Keratinocyte (primary cell): ENCODE measurements around the gene KIF17. TPM values are rescaled to one million over a fixed set of nuclear protein-coding genes. Genes with fewer than 3 reads are reported as not detected.

Source experiments
- DNase-seq: peaks from one replicate; pipeline ENCODE4 v3.0.0-alpha.2; 2011; ENCODE audit warnings: low read depth, missing footprints, low spot score
- FAIRE-seq: peaks from 2 replicates; lab custom pipeline; 2011; peaks lifted over from hg19 to GRCh38; lab: Jason Lieb, UNC
- H2AFZ ChIP-seq: 2 replicates; pipeline ENCODE4 v1.6.0; 2012; ENCODE audit warnings: low read length, control low read depth, inconsistent platforms; ENCODE audit not compliant: control insufficient read depth
- H3K27ac ChIP-seq: 2 replicates; pipeline ENCODE4 v1.5.1; 2011; ENCODE audit warnings: low read length; ENCODE audit not compliant: control insufficient read depth, insufficient read depth
- H3K27me3 ChIP-seq: 3 replicates; pipeline ENCODE4 v1.6.0; 2011; ENCODE audit warnings: low read length; ENCODE audit not compliant: control insufficient read depth, insufficient read depth; ENCODE audit errors: extremely low read depth
- H3K36me3 ChIP-seq, 2 experiments: 2 replicates in 1 of 2; 3 replicates in 1 of 2; pipeline ENCODE4 v1.5.1; 2011; ENCODE audit warnings: low read length in 2 of 2, mild to moderate bottlenecking in 1 of 2; ENCODE audit not compliant: control insufficient read depth in 2 of 2, insufficient read depth in 2 of 2; ENCODE audit errors: extremely low read depth in 1 of 2
- H3K4me1 ChIP-seq: 3 replicates; pipeline ENCODE4 v1.5.1; 2011; ENCODE audit warnings: low read length; ENCODE audit not compliant: control insufficient read depth, insufficient read depth; ENCODE audit errors: extremely low read depth
- H3K4me2 ChIP-seq: 3 replicates; pipeline ENCODE4 v1.6.0; 2011; ENCODE audit warnings: low read depth, low read length; ENCODE audit not compliant: control insufficient read depth, insufficient read depth; ENCODE audit errors: extremely low read depth
- H3K4me3 ChIP-seq, 3 experiments: fragments of 200-600 bp in 1 of 3; sonication (generic) in 1 of 3; 2 replicates in 2 of 3; 3 replicates in 1 of 3; pipeline ENCODE4 v1.5.1; 2011 to 2016; ENCODE audit warnings: low read length in 3 of 3, mild to moderate bottlenecking in 3 of 3, control low read depth in 2 of 3, inconsistent platforms in 1 of 3, low read depth in 1 of 3, mixed read lengths in 1 of 3, mixed run types in 1 of 3, moderate library complexity in 1 of 3; ENCODE audit not compliant: control insufficient read depth in 2 of 3, insufficient read depth in 2 of 3; ENCODE audit errors: extremely low read depth in 1 of 3
- H3K79me2 ChIP-seq: 2 replicates; pipeline ENCODE4 v1.6.0; 2012; ENCODE audit warnings: low read length; ENCODE audit not compliant: control insufficient read depth, insufficient read depth
- H3K9ac ChIP-seq: 3 replicates; pipeline ENCODE4 v1.6.0; 2011; ENCODE audit warnings: low read length; ENCODE audit not compliant: control insufficient read depth, insufficient read depth; ENCODE audit errors: extremely low read depth
- H3K9me1 ChIP-seq: 3 replicates; pipeline ENCODE4 v1.6.0; 2011; ENCODE audit warnings: low read length; ENCODE audit not compliant: control insufficient read depth, insufficient read depth; ENCODE audit errors: extremely low read depth
- H3K9me3 ChIP-seq: 2 replicates; pipeline ENCODE4 v1.5.1; 2012; ENCODE audit warnings: low read depth, low read length; ENCODE audit not compliant: control insufficient read depth
- H4K20me1 ChIP-seq: 3 replicates; pipeline ENCODE4 v1.6.0; 2011; ENCODE audit warnings: low read length; ENCODE audit not compliant: control insufficient read depth, insufficient read depth; ENCODE audit errors: extremely low read depth
- CTCF ChIP-seq, 3 experiments: IDR thresholded peaks in 1 of 3; conservative IDR thresholded peaks in 1 of 3; optimal IDR thresholded peaks in 1 of 3; 2 replicates in 2 of 3; 3 replicates in 1 of 3; pipeline versions ENCODE3 to v1.5.1; 2011; ENCODE audit warnings: low read length in 3 of 3, mild to moderate bottlenecking in 3 of 3, moderate library complexity in 2 of 3, control low read depth in 1 of 3, inconsistent platforms in 1 of 3; ENCODE audit not compliant: insufficient read depth in 2 of 3; ENCODE audit errors: extremely low read depth in 1 of 3
- EZH2 ChIP-seq: IDR thresholded peaks from one replicate; pipeline ENCODE4 v1.6.1; 2012; ENCODE audit warnings: inconsistent platforms, mild to moderate bottlenecking, low read length, moderate library complexity
- dilution Hi-C: fragments of 300-500 bp; cut with MboI; formaldehyde crosslinking; loops from one replicate; pipeline ENCODE4 v1.7.0; 2020; ENCODE audit warnings: low sequenced_read_pairs; ENCODE audit not compliant: extremely low pct_ligation_motif_present
- polyA minus RNA-seq, 3 experiments: library from RNA; depleted of rRNA, polyadenylated mRNA; stranded (reverse); fragments of >200 nt; gene quantifications; 1 replicate in 1 of 3; 2 replicates in 1 of 3; 3 replicates in 1 of 3; pipeline ENCODE4 v1.2.3, GENCODE V29; 2011
- polyA plus RNA-seq, 5 experiments: library from polyadenylated mRNA; depleted of rRNA in 3 of 5; stranded (reverse) in 3 of 5; stranded (forward) in 1 of 5; unstranded in 1 of 5; fragments of >200 nt; gene quantifications; 1 replicate in 1 of 5; 2 replicates in 3 of 5; 3 replicates in 1 of 5; pipeline versions ENCODE4 v1.2.1 to v1.2.3, GENCODE V29; 2011 to 2012; ENCODE audit warnings: missing spikeins in 2 of 5, low read depth in 1 of 5, low replicate concordance in 1 of 5

KIF17 gene
- 0.90 to 1.2 TPM (median 1.1 TPM) in 3 replicates for polyA plus RNA-seq
- polyA plus RNA-seq (2011; ENCODE audit: low read depth) = 5.8 TPM
- 0.40 and 0.81 TPM in 2 replicates for polyA plus RNA-seq (2011; cell fraction: cytosol; rRNA removed)
- 3.9 and 4.5 TPM in 2 replicates for polyA plus RNA-seq (2011; cell fraction: nucleus; rRNA removed)
- 1.1 and 2.6 TPM in 2 replicates for polyA plus RNA-seq (2012; ENCODE audit: low replicate concordance)
- polyA minus RNA-seq = 0.59 to 1.5 TPM (median 1.2 TPM) in 3 replicates
- polyA minus RNA-seq (2011; cell fraction: cytosol; rRNA and poly(A)+ RNA removed) = 1.7 TPM
- 2.2 and 2.6 TPM in 2 replicates for polyA minus RNA-seq (2011; cell fraction: nucleus; rRNA and poly(A)+ RNA removed)

GRCh38 chr1:20717452-20718342 is at the start of gene KIF17:
TSS of gene KIF17 (minus strand) at chr1:20718007. CDS start at chr1:20717706, 301 bp downstream.
- dilution Hi-C loops = no loop called here
- H3K4me2 ChIP-seq = peak within 1 kb of the TSS; percentile 59
- peak within 1 kb of the TSS in 1 of 3 experiments; percentile 51 for H3K4me3 ChIP-seq
- DNase-seq (no peak), FAIRE-seq (no peak)
- no peak for TF ChIP-seq EZH2
- no peak for TF ChIP-seq CTCF (optimal IDR thresholded peaks at IDR 0.05 in 1 of 3, IDR thresholded peaks at IDR 0.05 in 1 of 3, conservative IDR thresholded peaks at IDR 0.05 in 1 of 3; ENCODE audit: extremely low read depth in 1 of 3, insufficient read depth in 2 of 3, low read length in 3 of 3)
- H3K9ac ChIP-seq = no peak within 1 kb of the TSS
- H4K20me1 ChIP-seq = peaks cover 6% of the 10 kb centered on the region
- H3K4me1 ChIP-seq = no peaks in the 10 kb centered on the region
- no peak within 1 kb of the TSS for H2AFZ ChIP-seq
- H3K27ac ChIP-seq = no peak within 1 kb of the TSS
- no peaks in the 10 kb centered on the region for H3K79me2 ChIP-seq
- H3K9me3 ChIP-seq = no peaks in the 10 kb centered on the region
- peaks cover 24 to 29% of the 10 kb centered on the region in 2 experiments for H3K36me3 ChIP-seq
- peaks cover 3% of the 10 kb centered on the region for H3K9me1 ChIP-seq
- no peaks in the 10 kb centered on the region for H3K27me3 ChIP-seq

GRCh38 chr1:20767271-20767670 is 49.5 kb upstream of the KIF17 start:
- peaks cover 23 to 41% of the 10 kb centered on the region in 2 experiments for H3K36me3 ChIP-seq
- dilution Hi-C loops = no loop called here

More at GRCh38 chr1:20767271-20767670, 49.5 kb upstream of the KIF17 start:
- no peak for DNase-seq
- no peak overlapping the region for H3K4me3 ChIP-seq
- H3K79me2 ChIP-seq = no peaks in the 10 kb centered on the region
- H4K20me1 ChIP-seq = no peaks in the 10 kb centered on the region
- H3K9me3 ChIP-seq = no peaks in the 10 kb centered on the region
- H3K4me1 ChIP-seq = no peaks in the 10 kb centered on the region
- H3K27me3 ChIP-seq = no peaks in the 10 kb centered on the region
- TF ChIP-seq EZH2 (no peak), CTCF (optimal IDR thresholded peaks at IDR 0.05 in 1 of 3, IDR thresholded peaks at IDR 0.05 in 1 of 3, conservative IDR thresholded peaks at IDR 0.05 in 1 of 3; ENCODE audit: extremely low read depth in 1 of 3, insufficient read depth in 2 of 3, low read length in 3 of 3) (no peak)
- no peak overlapping the region for H3K9ac ChIP-seq
- no peak overlapping the region for H2AFZ ChIP-seq
- H3K4me2 ChIP-seq = no peak overlapping the region
- FAIRE-seq = no peak
- no peak overlapping the region for H3K27ac ChIP-seq
- no peaks in the 10 kb centered on the region for H3K9me1 ChIP-seq
